CD14-positive monocyte (primary cell): ENCODE results near the gene UCP2. TPM values are rescaled to one million over a fixed set of nuclear protein-coding genes. Genes with fewer than 3 reads are reported as not detected.

Source experiments
- DNase-seq, 3 donors: peaks; one replicate each; pipeline ENCODE4 v3.0.0-alpha.2; 2011 to 2022
- H2AFZ ChIP-seq: 2 replicates; pipeline ENCODE4 v1.6.0; 2012; ENCODE audit warnings: mild to moderate bottlenecking, low read depth, low read length, inconsistent platforms; ENCODE audit not compliant: insufficient read depth, poor library complexity, severe bottlenecking
- H3K27ac ChIP-seq, 2 donors: 1 replicate in 1 of 2; 2 replicates in 1 of 2; pipeline ENCODE4 v1.5.1; 2012 to 2013; ENCODE audit warnings: low read length in 2 of 2, control low read depth in 1 of 2, inconsistent platforms in 1 of 2, low read depth in 1 of 2, mild to moderate bottlenecking in 1 of 2
- H3K27me3 ChIP-seq, 2 donors: one replicate each; pipeline versions ENCODE4 v1.6.0 to v1.6.1; 2011 to 2013; ENCODE audit warnings: low read length in 2 of 2; ENCODE audit not compliant: control insufficient read depth in 2 of 2, insufficient read depth in 2 of 2
- H3K36me3 ChIP-seq, 2 donors: replicated peaks in 1 of 2; 1 replicate in 1 of 2; 2 replicates in 1 of 2; pipeline versions ENCODE4 v1.5.1 to v1.6.1; 2012 to 2013; ENCODE audit warnings: low read length in 2 of 2, control low read depth in 1 of 2, inconsistent platforms in 1 of 2, mild to moderate bottlenecking in 1 of 2; ENCODE audit not compliant: insufficient read depth in 2 of 2, control insufficient read depth in 1 of 2
- H3K4me1 ChIP-seq, 2 donors: 1 replicate in 1 of 2; 2 replicates in 1 of 2; pipeline versions ENCODE4 v1.5.1 to v1.6.1; 2012 to 2013; ENCODE audit warnings: low read length in 2 of 2, control low read depth in 1 of 2, inconsistent platforms in 1 of 2, mild to moderate bottlenecking in 1 of 2, moderate library complexity in 1 of 2; ENCODE audit not compliant: insufficient read depth in 2 of 2, control insufficient read depth in 1 of 2
- H3K4me2 ChIP-seq: replicated peaks from 2 replicates; pipeline ENCODE3; 2012; ENCODE audit warnings: low read length, moderate library complexity, mild to moderate bottlenecking; ENCODE audit not compliant: poor library complexity, severe bottlenecking; ENCODE audit errors: extremely low read depth
- H3K4me3 ChIP-seq, 3 experiments: fragments of 200-600 bp in 1 of 3; sonication (generic) in 1 of 3; replicated peaks in 1 of 3; 1 replicate in 2 of 3; 2 replicates in 1 of 3; pipeline ENCODE4 v1.5.1; 2011 to 2013; ENCODE audit warnings: low read length in 3 of 3, mild to moderate bottlenecking in 3 of 3, control low read depth in 2 of 3, low read depth in 2 of 3, inconsistent platforms in 1 of 3, moderate library complexity in 1 of 3
- H3K79me2 ChIP-seq: 2 replicates; pipeline ENCODE4 v1.6.0; 2012; ENCODE audit warnings: mild to moderate bottlenecking, control low read depth, inconsistent platforms, low read length, moderate library complexity; ENCODE audit not compliant: insufficient read depth
- H3K9ac ChIP-seq: 2 replicates; pipeline ENCODE4 v1.6.0; 2017; ENCODE audit warnings: low read length, mild to moderate bottlenecking; ENCODE audit not compliant: insufficient read depth, poor library complexity, severe bottlenecking
- H3K9me3 ChIP-seq, 2 donors: replicated peaks in 1 of 2; 1 replicate in 1 of 2; 2 replicates in 1 of 2; pipeline versions ENCODE4 v1.5.1 to v1.6.1; 2012 to 2013; ENCODE audit warnings: low read length in 2 of 2, control low read depth in 1 of 2; ENCODE audit not compliant: control insufficient read depth in 1 of 2, insufficient read depth in 1 of 2
- H4K20me1 ChIP-seq: 2 replicates; pipeline ENCODE4 v1.6.0; 2012; ENCODE audit warnings: mild to moderate bottlenecking, low read length, control low read depth, moderate library complexity; ENCODE audit not compliant: insufficient read depth
- H3K27ac Mint-ChIP-seq, 7 donors: one replicate each; pipeline ENCODE4 v1.8.0; 2020; ENCODE audit warnings: mild to moderate bottlenecking in 7 of 7, mixed read lengths in 7 of 7, moderate library complexity in 6 of 7, inconsistent platforms in 2 of 7
- H3K27me3 Mint-ChIP-seq, 3 donors: one replicate each; pipeline ENCODE4 v1.8.0; 2021 to 2022; ENCODE audit warnings: low read depth in 3 of 3, mild to moderate bottlenecking in 3 of 3, mixed read lengths in 3 of 3, moderate library complexity in 3 of 3, inconsistent platforms in 1 of 3
- H3K36me3 Mint-ChIP-seq, 2 donors: one replicate each; pipeline ENCODE4 v1.8.0; 2020; ENCODE audit warnings: mixed read lengths in 2 of 2, inconsistent platforms in 1 of 2, mild to moderate bottlenecking in 1 of 2
- H3K4me1 Mint-ChIP-seq: one replicate; pipeline ENCODE4 v1.8.0; 2020; ENCODE audit warnings: mild to moderate bottlenecking, mixed read lengths
- H3K4me3 Mint-ChIP-seq, 2 donors: one replicate each; pipeline ENCODE4 v1.8.0; 2020; ENCODE audit warnings: mild to moderate bottlenecking in 2 of 2, mixed read lengths in 2 of 2, moderate library complexity in 1 of 2
- H3K9me3 Mint-ChIP-seq, 7 donors: one replicate each; pipeline ENCODE4 v1.8.0; 2020 to 2022; ENCODE audit warnings: mixed read lengths in 7 of 7, mild to moderate bottlenecking in 6 of 7, moderate library complexity in 6 of 7, inconsistent platforms in 2 of 7
- CTCF ChIP-seq: fragments of 200-600 bp; IDR thresholded peaks from one replicate; pipeline ENCODE4 v1.8.0; 2022; ENCODE audit warnings: antibody characterized with exemption, mild to moderate bottlenecking
- WGBS: methylation state at CpG from one replicate; pipeline ENCODE4 v1.1.5; 2013; ENCODE audit warnings: missing lambda C conversion rate; ENCODE audit not compliant: insufficient coverage; 5-methylcytosine and 5-hydroxymethylcytosine counted together
- intact Hi-C, 2 donors: fragments of 100-400 bp; cut with micrococcal nuclease; formaldehyde crosslinking; loops; one replicate each; pipeline versions ENCODE4 v1.15.0 to v1.15.1; 2023
- polyA plus RNA-seq, 3 donors: library from polyadenylated mRNA; depleted of rRNA in 1 of 3; unstranded in 2 of 3; stranded (reverse) in 1 of 3; fragments of 300-500 nt in 2 of 3; fragments of >200 nt in 1 of 3; fragmentation: Illumina TruSeq in 2 of 3; gene quantifications; 1 replicate in 2 of 3; 2 replicates in 1 of 3; pipeline ENCODE4 v1.2.3, GENCODE V29; 2012 to 2021

The UCP2 gene
- polyA plus RNA-seq, 3 donors: 496 to 665 (median 649) TPM

DNA sequence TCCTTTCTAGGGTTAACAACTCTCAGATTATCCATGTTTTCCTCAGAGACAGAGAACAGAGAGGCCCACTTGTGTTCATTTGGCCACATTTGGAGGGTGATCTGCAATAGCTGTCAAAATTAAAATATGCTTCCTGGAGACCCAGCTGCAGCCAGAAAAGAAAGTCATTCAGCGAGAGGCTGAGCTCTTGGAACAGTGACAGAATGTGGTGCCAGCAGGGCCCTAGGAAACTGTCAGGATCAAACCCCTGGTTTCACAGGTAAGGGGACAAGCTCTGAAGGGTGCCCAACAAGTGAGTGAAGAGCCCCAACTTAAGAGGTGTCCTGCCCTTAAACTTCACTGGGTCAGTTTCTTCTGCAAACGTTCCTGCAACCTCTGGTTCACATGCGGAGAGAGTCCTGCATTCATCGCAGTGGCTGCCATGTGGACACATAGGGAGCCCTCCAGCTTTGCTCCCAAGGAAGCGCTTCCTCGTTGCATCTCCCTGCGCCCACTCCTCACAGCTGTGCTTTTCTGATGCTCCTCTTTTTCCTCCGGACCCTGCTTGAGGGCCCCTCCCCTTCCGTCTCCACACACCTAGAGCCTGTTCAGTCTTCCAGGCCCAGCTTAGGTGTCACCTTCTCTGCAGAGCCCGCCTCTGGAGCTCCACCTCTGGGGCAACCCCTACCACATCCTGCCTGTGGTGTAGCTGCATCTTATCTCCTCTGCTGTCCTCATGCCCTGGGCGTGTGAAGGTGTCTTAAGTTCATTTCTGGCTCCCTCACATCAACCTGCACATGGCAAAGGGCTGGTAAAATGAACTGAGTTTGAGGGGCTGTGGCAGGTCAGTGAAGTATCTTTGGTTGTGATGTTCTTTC lies 22.3 kb upstream of the UCP2 start:
- Mint-ChIP-seq H3K4me3 (no peak overlapping the region), H3K27ac (peak overlapping the region in 1 of 7 donors; percentile 69), H3K4me1 (no peaks in the 10 kb centered on the region), H3K9me3 (no peaks in the 10 kb centered on the region), H3K27me3 (no peaks in the 10 kb centered on the region), H3K36me3 (peaks cover 18 to 26% of the 10 kb centered on the region in 2 donors)
- 58% methylated on average over 10 of the region's 11 CpGs for WGBS
- intact Hi-C loops: no loop called here
- no peak overlapping the region for H3K4me3 ChIP-seq
- no peak overlapping the region for H3K27ac ChIP-seq
- H3K4me1 ChIP-seq: no peaks in the 10 kb centered on the region
- peaks cover 0 to 29% of the 10 kb centered on the region in 2 donors for H3K36me3 ChIP-seq
- H3K79me2 ChIP-seq: no peaks in the 10 kb centered on the region
- H2AFZ ChIP-seq: no peak overlapping the region
- H3K9ac ChIP-seq: no peak overlapping the region
- DNase-seq: no peak
- TF ChIP-seq CTCF: no peak
- no peak overlapping the region for H3K4me2 ChIP-seq
- no peaks in the 10 kb centered on the region for H3K27me3 ChIP-seq
- no peaks in the 10 kb centered on the region for H3K9me3 ChIP-seq
- no peaks in the 10 kb centered on the region for H4K20me1 ChIP-seq

DNA sequence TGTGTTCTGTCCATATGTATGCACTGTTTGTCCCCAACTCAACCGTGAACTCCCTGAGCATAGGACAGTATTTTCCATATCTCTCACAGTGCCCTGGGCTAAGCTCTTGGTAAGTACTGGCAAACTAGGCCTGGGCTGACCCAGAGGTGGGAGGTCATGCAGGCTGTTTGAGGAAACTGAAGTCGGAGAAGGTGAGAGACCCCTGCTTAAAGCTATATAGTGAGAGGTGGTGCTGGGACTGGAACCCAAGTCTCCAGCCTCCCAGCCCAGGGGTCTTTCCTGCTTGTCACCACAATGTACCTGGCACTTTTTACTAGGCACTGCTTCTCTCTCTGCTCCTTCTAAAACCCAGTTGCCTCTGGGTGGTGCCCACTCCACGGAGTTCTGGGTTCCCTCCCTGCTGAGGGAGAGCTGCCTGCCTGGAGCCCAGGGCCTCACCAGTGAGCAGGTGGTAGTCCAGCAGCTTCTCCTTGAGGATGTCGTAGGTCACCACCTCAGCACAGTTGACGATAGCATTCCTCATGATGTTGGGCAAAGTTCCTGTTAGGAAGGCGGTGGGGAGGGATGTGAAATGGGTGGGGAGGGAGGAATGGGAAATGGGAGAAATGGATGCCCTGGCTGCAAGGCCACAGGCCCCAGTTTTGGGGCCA lies 21.5 kb upstream of the UCP2 start:
- H3K9me3 Mint-ChIP-seq: no peaks in the 10 kb centered on the region
- H3K27ac Mint-ChIP-seq: peak overlapping the region in 3 of 7 donors; percentile 33 to 65 (median 55)
- no peaks in the 10 kb centered on the region for H3K79me2 ChIP-seq
- TF ChIP-seq CTCF: no peak
- no peak overlapping the region for H3K4me3 ChIP-seq
- WGBS: 45% methylated on average over 3 of the region's 6 CpGs
- no peak overlapping the region for H3K4me3 Mint-ChIP-seq
- H3K27ac ChIP-seq: no peak overlapping the region
- no peaks in the 10 kb centered on the region for H3K27me3 Mint-ChIP-seq
- no peaks in the 10 kb centered on the region for H3K4me1 Mint-ChIP-seq
- H4K20me1 ChIP-seq: no peaks in the 10 kb centered on the region
- intact Hi-C loops: no loop called here
- H3K36me3 ChIP-seq: peaks cover 0 to 29% of the 10 kb centered on the region in 2 donors
- no peaks in the 10 kb centered on the region for H3K4me1 ChIP-seq
- DNase-seq: no peak
- H3K9me3 ChIP-seq: no peaks in the 10 kb centered on the region
- H3K4me2 ChIP-seq: no peak overlapping the region
- H2AFZ ChIP-seq: no peak overlapping the region
- no peak overlapping the region for H3K9ac ChIP-seq
- H3K36me3 Mint-ChIP-seq: peaks cover 16 to 26% of the 10 kb centered on the region in 2 donors
- H3K27me3 ChIP-seq: no peaks in the 10 kb centered on the region
